ENCODE results near the gene RAMP2.

DNA sequence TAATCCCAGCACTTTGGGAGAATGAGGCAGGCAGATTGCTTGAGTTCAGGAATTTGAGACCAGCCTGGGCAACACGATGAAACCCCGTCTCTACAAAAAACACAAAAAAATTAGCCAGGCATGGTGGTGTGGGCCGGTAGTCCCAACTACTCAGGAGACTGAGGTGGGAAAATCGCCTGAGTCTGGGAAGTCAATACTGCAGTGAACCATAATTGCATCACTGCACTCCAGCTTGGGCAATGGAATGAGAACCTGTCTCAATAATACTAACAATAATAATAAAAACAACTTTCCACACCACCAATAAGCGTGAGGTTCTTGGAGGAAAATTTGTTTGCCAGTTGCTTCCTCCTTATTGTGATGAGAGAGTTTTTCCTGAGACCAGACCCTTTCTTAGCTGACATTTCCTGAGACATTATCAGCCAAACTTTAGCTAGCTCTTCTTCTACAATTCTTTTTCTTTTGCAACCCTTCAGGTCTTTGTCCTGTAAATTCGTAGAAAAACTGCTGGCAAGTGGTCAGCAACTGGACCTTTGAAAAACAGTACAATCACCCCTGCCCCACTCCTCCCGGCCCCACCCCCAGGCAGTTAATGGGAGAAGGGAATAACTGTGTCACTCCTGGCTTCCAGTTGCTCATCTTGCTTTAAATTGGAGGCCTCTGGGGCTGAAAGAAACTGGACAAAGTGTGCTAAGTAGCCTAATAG is 12.7 kb upstream of the RAMP2 start:
- TF ChIP-seq, protein P1, sequence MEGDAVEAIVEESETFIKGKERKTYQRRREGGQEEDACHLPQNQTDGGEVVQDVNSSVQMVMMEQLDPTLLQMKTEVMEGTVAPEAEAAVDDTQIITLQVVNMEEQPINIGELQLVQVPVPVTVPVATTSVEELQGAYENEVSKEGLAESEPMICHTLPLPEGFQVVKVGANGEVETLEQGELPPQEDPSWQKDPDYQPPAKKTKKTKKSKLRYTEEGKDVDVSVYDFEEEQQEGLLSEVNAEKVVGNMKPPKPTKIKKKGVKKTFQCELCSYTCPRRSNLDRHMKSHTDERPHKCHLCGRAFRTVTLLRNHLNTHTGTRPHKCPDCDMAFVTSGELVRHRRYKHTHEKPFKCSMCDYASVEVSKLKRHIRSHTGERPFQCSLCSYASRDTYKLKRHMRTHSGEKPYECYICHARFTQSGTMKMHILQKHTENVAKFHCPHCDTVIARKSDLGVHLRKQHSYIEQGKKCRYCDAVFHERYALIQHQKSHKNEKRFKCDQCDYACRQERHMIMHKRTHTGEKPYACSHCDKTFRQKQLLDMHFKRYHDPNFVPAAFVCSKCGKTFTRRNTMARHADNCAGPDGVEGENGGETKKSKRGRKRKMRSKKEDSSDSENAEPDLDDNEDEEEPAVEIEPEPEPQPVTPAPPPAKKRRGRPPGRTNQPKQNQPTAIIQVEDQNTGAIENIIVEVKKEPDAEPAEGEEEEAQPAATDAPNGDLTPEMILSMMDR (IDR thresholded peaks at IDR 0.05; ENCODE audit: insufficient read depth, low read length, poor library complexity, severe bottlenecking) = no peak
- no peak for TF ChIP-seq EZH2phosphoT487 (conservative IDR thresholded peaks at IDR 0.05; ENCODE audit: low read length)

Measured in SU-DHL-6 (cell line).